LNCaP clone FGC (cell line): ENCODE results near the gene NECAB2.

Source experiments
- DNase-seq: peaks from one replicate; pipeline ENCODE4 v3.0.0-alpha.2; 2011; ENCODE audit warnings: low read depth
- H3K4me3 ChIP-seq: 2 replicates; pipeline ENCODE4 v1.5.1; 2011; ENCODE audit warnings: mild to moderate bottlenecking, low read depth, low read length, control low read depth
- CTCF ChIP-seq: IDR thresholded peaks from 2 replicates; pipeline ENCODE4 v1.5.1; 2012; ENCODE audit warnings: mild to moderate bottlenecking; ENCODE audit not compliant: control insufficient read depth, insufficient read depth; ENCODE audit errors: extremely low read depth

NECAB2 gene

GRCh38 chr16:84047206-84047605, 79.2 kb downstream of the NECAB2 start:
- no peak overlapping the region for H3K4me3 ChIP-seq
- no peak for TF ChIP-seq CTCF
- no peak for DNase-seq

- no peak for DNase-seq
- no peak overlapping the region for H3K4me3 ChIP-seq
- TF ChIP-seq CTCF, result no peak
These were observed 79.6 kb downstream of the NECAB2 start for GRCh38 chr16:84047626-84048025.

- TF ChIP-seq CTCF, result peak; percentile 43
- peak; percentile 95 for DNase-seq
- no peak overlapping the region for H3K4me3 ChIP-seq
These were observed 80.2 kb downstream of the NECAB2 start for GRCh38 chr16:84048270-84048669.

GRCh38 chr16:84048871-84049270, 80.8 kb downstream of the NECAB2 start:
- TF ChIP-seq CTCF, result no peak
- H3K4me3 ChIP-seq, result no peak overlapping the region
- no peak for DNase-seq

- no peak overlapping the region for H3K4me3 ChIP-seq
- TF ChIP-seq CTCF, result no peak
- peak; percentile 6 for DNase-seq
These were observed 81.5 kb downstream of the NECAB2 start for GRCh38 chr16:84049403-84050060.

GRCh38 chr16:84050316-84050715, 82.3 kb downstream of the NECAB2 start:
- no peak overlapping the region for H3K4me3 ChIP-seq
- no peak for TF ChIP-seq CTCF
- no peak for DNase-seq

- TF ChIP-seq CTCF, result no peak
- DNase-seq, result no peak
- H3K4me3 ChIP-seq, result no peak overlapping the region
These were observed 84.1 kb downstream of the NECAB2 start for GRCh38 chr16:84052071-84052622.
